GM21423 (cell line): ENCODE measurements around the gene CNPPD1.

Experiments used
- ATAC-seq: cut with Tn5 transposase; IDR thresholded peaks from one replicate; pipeline ENCODE4 v1.9.1; 2021; ENCODE audit warnings: mild to moderate bottlenecking, moderate library complexity; ENCODE audit not compliant: unreplicated experiment

The CNPPD1 gene

GRCh38 chr2:219181531-219181930 lies 4.8 kb upstream of the CNPPD1 start:
- no peak for ATAC-seq

DNA sequence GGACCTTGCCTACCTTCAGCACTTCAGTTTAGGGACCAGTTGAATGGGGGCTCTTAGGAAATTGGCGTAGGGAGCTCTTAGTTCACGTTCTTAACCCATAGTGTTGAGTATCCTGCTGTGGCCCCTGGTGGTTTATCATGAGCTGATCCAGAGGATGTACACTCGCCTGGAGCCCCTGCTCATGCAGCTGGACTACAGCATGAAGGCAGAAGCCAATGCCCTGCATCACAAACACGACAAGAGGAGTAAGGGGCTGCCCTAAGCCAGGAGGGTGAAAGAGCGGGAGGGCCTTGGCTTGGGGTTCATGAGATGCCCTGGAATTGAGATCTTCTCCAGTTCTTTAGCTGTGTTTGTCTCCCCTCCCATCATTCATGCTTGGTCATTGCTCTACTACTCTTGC lies 4.2 kb upstream of the CNPPD1 start:
- ATAC-seq, result no peak

DNA sequence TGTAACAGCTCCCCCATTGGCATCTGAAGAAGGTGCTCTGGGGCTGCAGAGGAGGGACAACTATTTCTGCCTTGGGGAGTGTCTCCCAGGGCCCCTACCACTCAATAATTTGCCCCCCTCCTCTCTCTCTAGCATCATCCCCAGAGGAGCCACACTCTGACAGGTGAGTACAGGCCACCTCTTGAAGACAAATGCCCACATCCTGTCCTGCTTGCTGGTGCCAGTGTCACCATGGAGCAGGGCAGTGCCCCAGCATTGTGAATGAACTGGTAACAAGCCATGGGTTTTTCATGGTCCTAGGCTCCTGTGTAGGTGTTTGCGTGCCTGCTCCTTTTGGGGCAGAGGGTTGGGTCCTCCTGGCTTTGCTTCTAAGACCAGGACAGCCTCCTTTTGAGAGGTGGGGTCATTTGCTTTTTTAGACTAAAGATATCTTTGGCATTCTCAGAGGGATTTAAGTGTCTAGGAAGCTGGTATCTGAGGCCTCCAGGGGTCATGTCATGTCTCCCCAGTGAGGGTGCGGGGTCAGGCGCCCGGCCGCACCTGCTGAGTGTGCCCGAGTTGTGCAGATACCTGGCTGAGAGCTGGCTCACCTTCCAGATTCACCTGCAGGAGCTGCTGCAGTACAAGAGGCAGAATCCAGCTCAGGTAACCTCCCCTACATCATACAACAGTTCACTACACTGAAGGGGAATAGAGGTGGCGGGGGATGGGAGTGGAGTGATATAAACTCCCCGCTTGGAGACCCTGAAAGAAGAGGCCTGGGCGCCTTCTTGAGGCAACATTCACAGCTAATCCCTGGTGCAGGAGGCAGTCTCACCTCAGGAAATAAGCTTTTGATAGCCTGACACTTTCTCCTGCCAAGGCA lies 3.1 kb upstream of the CNPPD1 start:
- ATAC-seq, result no peak

- ATAC-seq, result peak; percentile 5
Measured at GRCh38 chr2:219178377-219179175, 1.9 kb upstream of the CNPPD1 start.

DNA sequence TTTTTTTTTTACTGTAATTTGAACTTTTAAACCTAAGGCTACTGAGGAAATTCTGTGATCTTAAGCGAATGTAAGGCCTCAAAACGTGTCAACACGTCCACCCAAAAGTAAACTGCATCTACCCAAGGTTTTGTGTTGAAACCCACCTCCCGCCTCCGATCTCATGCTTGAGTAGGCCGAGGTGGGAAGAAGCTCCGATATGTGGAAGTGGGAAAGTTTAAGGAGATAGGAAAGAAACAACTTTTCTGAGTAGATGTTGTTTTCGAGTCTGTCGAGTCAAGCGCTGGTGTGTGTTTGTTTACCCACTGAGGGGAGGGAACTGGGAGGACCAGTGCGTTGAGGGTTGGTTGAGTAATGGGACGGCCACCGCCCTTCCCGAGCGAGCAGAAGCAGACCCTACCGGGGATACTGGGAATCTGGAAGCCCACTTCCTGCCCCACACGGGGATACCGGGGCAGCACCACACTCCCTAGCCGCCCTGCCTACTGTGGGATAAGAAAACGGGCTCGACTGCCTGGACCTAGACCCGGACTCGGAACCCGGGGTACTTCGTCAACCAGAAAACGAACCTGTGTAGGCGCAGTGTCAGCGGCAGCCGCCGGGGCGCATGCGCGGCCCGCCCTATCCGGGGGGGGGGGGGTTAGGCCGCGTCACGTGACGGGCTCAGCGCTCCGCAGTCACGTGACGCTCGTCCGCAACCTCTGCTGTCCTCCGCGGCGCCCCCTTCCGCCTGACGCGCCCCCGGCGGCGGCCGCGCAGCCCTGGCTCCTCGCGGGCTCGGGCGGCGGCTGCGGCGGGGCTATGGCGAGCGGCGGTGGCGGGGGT lies 1.0 kb upstream of the CNPPD1 start, which contains the start of gene RETREG2:
RETREG2 (plus strand) TSS at position 724 of the 825 bp plus-strand sequence; CDS start at position 802, 78 bp downstream.
- ATAC-seq, result peak; percentile 44

DNA sequence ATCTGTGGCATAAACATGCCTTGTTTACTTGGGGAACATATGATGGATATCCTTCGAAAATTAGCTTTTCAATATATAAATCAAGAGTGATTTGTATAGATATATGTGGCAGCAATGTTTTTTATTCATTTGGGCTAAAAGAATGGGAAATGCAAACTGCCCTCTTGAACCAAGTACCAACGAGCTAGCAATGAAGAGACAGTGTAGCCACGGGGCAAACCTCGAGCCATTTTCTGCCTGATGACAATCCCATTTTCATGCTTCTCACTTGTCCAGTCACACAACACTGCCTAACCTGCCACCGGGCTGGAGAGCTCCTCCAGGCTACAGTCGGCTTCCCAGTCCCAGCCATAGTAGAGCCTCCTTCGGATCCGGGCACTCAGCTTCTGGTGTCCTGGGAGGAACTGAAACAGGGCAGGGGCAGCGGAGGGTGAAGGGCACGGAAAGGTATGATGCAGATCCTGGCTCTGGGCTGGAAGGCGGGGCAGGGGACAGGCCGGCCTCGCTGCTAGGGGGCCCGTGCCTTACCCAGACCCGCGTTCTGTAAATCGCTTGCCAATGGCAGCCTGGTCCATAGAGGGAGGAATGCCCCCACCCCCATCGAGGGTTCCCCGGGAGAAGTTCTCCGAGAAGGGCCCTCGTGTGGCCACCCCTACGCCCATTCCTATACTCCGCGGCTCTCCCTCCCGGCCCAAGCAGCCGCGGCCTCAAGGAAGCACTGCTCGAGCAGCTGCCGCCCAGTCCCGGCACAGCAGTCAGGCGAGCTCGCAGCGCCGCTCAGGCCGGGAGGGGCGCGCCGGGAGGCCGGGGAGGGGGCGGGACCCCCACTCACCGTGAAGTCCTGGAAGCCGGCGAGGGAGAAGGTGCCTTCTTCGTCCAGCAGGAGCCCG lies 552 bp downstream of the CNPPD1 start:
- ATAC-seq, result peak; percentile 30

- ATAC-seq, result no peak
Measured at GRCh38 chr2:219175486-219175885, 1.2 kb downstream of the CNPPD1 start.

DNA sequence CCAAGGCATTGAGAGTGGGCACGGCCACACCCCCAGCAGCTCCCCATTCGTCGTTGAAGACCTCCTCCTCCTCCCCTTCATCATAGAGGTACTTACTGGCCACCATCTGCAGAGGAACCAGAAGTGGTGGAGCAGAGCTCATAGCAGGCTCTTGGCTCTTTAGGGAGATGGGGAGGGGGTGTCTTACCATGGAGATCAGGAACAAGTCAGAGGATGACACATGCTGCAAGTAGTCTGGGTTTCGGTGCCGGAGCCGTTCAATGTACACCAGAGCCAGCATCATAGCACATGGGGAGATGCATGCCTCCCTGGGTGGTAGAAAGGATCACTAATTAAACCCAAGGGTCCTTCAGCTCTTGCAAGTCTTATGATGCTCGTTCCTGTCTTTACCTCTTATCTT lies 1.9 kb downstream of the CNPPD1 start:
- ATAC-seq, result no peak

- no peak for ATAC-seq
Measured at GRCh38 chr2:219174146-219174545, 2.6 kb downstream of the CNPPD1 start.

DNA sequence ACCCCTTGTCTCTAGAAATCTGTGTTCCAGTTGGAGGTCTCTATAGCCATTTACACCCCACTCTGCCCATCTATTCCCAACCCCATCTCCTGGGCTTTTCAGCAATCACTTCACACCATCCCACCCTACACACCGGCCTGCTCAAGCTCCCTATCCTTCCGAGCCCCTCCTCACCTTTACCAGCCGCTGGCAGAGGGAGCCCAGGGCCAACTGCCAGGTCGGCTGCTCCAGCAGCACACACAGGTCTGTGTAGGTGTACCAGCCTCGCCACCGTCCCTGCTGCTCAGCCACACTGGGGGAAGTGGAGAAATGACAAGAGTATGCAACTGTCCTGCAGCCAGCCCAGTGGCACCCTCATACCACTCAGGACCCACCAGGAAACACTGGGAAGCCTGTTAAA lies 3.5 kb downstream of the CNPPD1 start:
- no peak for ATAC-seq

DNA sequence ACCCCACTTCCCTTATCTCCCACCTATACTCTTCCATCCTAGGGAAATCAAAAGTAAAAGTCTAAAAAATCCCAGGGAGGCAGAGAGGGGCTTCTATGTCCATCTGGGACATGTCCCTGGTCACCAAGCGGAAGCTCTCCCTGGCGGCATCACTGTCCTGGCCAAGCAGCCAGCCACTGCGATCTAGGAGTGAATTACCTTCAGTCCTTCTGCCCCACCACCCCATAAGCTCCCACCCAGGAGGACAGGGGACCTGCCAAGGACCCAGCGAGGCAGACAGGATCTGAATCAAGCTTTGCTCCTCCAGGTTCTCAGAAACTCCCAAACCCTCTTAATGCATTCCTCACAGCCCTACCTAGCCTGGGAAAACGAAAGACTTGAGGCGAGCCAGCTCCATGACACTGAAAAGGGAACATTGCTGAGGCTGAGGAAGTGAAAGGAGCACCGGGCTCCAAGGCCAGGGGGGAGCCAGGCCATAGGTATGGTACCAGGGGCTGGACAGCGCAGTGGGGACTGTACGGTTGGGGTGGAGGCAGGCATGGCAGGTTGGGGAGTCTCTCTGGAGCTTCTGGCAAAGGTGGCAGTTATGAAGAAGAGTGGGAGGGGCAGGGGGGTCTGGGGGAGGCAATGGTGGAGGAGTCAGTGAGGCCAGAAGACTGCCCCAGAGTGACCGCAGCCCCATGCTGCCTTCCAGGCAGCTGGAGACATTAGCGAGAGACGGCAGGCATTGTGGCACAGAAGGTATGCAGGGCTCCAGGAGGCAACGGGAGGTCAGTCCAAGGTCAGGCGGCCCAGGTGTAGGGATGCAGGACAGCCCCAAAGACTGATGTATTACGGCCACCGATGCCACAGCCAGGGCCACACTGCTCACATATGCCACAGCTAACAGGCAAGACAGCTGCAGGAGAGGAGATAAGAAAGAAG lies 4.2 kb downstream of the CNPPD1 start:
- no peak for ATAC-seq

DNA sequence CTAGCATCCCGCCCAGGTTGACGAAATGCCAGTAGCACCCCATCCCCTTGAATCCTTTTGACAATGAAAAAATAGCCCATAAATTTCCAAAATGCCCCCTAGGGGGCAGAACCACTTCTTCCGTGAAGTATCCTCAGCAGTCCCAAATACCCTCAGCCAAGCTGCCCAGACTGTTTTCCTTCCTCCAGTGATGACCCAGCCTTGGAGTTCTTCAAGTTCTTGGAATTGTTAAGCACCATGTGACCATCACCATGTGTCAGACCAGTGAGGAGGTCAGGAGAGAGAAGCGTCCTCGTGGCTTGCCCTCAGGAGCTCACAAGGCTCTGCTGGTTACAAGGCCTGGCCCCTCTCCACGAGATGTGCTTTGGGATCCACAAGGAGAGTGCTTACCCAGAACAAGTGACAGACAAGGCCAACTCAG lies 5.5 kb downstream of the CNPPD1 start:
- ATAC-seq, result no peak

- ATAC-seq, result no peak
Measured at GRCh38 chr2:219169930-219170654, 6.6 kb downstream of the CNPPD1 start, which contains the start of gene SLC23A3. Gene SLC23A3, minus strand, starts transcription at chr2:219170029. Its CDS starts 45 bp downstream, at chr2:219169984.

DNA sequence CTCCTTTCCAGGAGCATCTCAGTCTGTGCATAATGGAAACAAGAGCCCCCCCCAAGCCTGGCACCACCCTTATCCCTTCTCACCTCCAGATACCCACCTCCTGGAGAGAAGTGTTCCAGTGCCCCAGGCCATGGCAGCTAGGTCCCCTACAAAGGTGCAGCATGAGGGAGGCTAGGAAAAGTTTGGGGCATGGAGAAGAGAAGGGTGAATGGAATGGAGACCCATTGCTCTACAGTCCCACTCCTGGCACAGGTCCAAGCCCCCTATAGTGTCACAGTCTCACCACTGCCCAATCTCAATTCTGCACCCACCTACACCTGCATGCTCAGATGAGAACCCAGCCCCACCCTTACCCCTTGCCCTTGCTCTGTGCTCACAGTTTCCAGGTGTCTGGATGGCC lies 7.8 kb downstream of the CNPPD1 start:
- ATAC-seq, result no peak

GRCh38 chr2:219168526-219168925 lies 8.2 kb downstream of the CNPPD1 start:
- no peak for ATAC-seq

- no peak for ATAC-seq
Measured at GRCh38 chr2:219167997-219168396, 8.7 kb downstream of the CNPPD1 start.

GRCh38 chr2:219165058-219165911 lies 11.4 kb downstream of the CNPPD1 start:
- ATAC-seq, result no peak
